PFSK-1 (cell line): ENCODE measurements around the gene MED8.

Experiments used
- FOXP2 ChIP-seq: optimal IDR thresholded peaks from 2 replicates; pipeline ENCODE3; 2011; ENCODE audit warnings: borderline replicate concordance, control low read depth, inconsistent platforms; ENCODE audit not compliant: insufficient read depth; ENCODE audit errors: extremely low read length, extremely low read depth
- POLR2AphosphoS5 ChIP-seq: IDR thresholded peaks from 2 replicates; pipeline ENCODE4 v1.6.1; 2012; ENCODE audit warnings: low read depth, mild to moderate bottlenecking, control low read depth, low read length, moderate library complexity
- TF ChIP-seq, protein P1 (sequence below), 2 experiments: IDR thresholded peaks; 2 replicates each; pipeline versions ENCODE4 v1.6.1 to v1.8.0; 2011 to 2012; ENCODE audit warnings: low read depth in 2 of 2, low read length in 2 of 2, control low read depth in 1 of 2, inconsistent platforms in 1 of 2, mild to moderate bottlenecking in 1 of 2, moderate library complexity in 1 of 2; ENCODE audit not compliant: insufficient read depth in 1 of 2

GRCh38 chr1:43348809-43349593 lies 40.6 kb downstream of the MED8 start:
- no peak for TF ChIP-seq FOXP2
- TF ChIP-seq, protein P1, sequence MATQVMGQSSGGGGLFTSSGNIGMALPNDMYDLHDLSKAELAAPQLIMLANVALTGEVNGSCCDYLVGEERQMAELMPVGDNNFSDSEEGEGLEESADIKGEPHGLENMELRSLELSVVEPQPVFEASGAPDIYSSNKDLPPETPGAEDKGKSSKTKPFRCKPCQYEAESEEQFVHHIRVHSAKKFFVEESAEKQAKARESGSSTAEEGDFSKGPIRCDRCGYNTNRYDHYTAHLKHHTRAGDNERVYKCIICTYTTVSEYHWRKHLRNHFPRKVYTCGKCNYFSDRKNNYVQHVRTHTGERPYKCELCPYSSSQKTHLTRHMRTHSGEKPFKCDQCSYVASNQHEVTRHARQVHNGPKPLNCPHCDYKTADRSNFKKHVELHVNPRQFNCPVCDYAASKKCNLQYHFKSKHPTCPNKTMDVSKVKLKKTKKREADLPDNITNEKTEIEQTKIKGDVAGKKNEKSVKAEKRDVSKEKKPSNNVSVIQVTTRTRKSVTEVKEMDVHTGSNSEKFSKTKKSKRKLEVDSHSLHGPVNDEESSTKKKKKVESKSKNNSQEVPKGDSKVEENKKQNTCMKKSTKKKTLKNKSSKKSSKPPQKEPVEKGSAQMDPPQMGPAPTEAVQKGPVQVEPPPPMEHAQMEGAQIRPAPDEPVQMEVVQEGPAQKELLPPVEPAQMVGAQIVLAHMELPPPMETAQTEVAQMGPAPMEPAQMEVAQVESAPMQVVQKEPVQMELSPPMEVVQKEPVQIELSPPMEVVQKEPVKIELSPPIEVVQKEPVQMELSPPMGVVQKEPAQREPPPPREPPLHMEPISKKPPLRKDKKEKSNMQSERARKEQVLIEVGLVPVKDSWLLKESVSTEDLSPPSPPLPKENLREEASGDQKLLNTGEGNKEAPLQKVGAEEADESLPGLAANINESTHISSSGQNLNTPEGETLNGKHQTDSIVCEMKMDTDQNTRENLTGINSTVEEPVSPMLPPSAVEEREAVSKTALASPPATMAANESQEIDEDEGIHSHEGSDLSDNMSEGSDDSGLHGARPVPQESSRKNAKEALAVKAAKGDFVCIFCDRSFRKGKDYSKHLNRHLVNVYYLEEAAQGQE (IDR thresholded peaks at IDR 0.05; ENCODE audit: insufficient read depth in 1 of 2, low read depth in 2 of 2, low read length in 2 of 2) = no peak
- no peak for TF ChIP-seq POLR2AphosphoS5
